D341Med (cell line): ENCODE measurements around the gene TBC1D21.

ENCODE experiments used
- DNase-seq: peaks from one replicate; pipeline ENCODE4 v3.0.0; 2012; ENCODE audit warnings: low spot score

The TBC1D21 gene

DNA sequence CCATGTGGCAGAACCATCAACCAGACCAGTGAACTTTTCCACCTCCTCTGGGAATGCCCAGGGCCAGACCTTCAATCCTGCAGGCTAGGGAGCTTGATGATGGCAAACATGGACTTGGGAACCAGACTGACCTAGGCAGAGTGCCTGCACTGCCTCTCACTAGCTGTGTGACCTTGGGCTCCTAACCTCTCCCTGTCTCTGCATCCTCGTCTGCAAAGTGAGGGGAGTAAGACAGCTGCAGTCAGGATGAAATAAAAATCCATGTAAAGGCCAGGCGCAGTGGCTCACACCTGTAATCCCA, 35.4 kb downstream of the TBC1D21 start:
- no peak for DNase-seq

DNA sequence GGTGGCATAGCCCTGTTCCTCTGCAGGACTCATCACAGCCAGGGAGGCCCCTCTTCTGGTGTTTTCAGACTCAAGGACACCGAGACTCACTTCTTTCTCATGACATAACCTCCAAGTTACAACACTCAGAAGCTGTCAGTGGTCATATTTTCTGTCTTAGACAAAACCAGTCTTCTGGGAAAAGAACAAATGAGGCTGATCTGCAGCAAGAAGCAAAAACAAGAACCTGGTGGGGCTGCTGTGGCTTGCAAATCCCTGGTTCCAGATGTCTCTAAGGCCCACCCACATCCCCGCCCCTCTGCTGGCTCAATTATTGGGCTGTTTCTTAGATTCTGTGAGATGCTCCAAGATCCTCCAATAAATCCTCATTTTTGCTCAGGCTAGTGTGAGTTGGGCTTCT, 36.3 kb downstream of the TBC1D21 start:
- DNase-seq, result no peak

DNA sequence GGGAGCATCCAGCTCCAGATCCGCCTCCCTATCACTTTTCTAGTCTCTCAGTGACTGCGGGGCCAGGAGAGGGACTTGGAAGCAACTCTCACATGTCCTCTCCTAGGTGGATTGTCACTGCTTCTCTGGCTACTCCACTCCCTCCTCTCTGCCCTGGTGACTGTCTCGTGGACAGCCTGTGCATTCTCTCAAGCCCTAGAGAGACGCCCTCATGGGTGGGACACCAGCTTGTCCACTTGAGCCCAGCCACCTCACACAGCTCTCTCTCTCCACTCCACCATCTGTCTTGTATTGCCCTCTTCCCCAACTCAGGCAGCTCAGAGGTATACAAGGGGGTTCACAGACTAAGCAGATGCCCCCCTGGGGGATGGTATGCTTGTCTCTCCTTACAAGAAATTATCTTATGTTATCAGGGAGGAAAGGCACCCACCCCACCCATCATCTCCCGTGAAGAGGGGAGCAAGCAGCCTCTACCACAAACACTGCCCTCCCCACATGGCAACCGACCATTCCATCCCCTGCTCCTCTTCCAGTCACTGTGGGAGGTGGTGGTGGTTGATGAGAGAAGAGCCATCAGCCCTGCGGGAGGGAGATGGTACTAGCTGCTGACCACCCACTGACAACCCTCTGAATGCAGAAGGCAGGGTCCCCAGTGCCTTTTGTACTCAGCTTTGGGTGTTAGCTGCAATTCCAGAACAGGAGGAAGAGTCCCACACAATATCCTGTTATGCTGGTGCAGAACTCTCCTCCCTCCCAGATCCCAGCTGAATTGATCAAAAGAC, 37.3 kb downstream of the TBC1D21 start:
- no peak for DNase-seq

DNA sequence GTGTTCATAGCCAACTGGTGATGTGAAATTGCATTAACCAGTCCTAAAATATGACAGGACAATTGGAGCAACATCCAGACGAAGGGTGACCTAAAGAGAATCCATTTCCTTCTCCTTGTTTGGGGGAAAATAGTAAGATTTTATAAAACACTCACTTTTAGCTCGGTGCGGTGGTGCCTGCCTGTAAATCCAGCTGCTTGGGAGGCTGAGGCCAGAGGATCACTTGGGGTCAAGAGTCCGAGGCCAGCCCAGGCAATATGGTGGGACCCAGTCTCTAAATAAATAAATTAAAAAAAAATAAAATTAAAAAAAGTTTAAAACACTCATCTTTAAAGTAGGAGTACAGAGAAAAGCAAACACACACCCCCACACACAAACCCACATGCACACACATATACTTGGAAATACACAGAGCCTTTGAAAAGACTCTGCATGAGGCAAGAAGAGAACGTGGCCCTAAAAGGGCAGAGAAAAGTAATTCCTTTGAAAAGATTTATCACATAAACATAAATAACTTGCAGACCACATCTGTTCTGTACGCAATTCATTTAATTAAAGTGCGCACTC, 38.7 kb downstream of the TBC1D21 start:
- DNase-seq, result no peak

DNA sequence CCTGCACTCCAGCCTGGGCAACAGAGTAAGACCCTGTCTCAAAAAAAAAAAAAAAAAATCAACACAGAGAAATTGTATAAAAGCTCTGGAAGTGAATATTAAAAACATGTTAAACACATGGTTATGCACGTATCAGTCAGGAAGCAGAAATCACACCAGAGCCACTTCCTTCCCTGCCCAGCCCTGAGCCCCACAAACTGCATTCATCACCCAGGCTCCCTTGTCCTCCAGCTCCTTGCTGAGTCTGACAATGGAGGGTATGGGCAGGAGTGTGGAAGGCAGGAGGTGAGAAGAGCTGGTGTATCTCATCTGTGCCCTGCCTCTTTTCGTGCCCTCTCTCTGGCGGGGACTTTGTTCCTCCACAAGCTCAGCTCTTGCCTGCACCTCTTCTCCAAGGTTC, 40.8 kb downstream of the TBC1D21 start:
- no peak for DNase-seq

DNA sequence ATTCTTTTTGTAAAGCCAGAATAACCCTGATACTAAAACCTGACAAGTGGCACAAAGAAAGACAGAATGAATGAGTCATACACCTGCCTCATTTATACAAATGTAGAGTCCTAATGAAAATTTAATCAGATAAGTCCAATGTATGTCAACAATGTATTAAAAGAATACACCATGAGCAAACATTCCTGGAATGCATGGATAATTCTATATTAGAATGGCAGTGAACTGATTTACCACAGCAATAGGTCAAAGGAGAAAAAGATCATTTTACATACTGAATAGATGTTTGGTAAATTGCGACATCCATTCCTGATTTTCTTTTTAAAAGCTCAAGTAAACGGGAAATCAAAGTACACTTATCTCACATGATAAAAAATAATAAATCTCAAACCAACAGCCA, 41.7 kb downstream of the TBC1D21 start:
- DNase-seq, result no peak

DNA sequence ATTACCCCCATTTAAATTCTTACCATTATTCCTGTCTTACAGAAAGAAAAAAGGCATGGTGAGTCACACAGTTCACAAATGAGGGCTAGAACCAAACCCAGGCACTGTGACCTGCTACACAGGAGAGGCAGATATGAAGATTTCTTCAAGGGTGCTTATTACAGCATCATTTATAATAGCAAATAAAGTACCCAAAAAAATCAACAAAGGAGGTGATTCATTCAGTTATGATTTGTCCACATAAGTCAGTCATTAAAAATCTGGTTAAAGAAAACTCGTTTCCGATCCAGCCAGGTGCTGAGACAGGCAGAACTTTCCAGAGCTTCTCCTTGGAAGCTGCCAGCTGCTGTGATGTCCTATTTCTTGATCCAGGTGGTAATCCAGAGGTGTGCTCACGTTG, 45.4 kb downstream of the TBC1D21 start:
- no peak for DNase-seq

DNA sequence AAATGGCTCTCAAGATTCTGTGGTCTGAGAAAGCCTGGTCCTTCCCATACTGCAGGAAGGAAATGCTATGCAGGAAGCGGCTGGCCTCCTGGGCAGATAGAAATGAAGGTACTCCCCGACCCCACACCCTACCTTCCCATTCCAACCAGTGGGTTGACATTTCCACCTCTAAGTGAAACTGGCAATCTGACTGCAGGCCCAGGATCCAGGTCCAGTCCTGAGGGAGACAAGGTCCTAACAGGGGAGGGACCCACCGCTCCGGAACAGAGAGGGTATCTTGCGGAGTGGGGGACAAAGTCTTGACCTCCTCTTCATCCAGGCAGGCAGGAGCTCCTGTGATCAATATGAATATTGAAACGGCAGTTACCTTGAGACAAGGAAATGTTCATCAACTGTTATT, 46.3 kb downstream of the TBC1D21 start:
- no peak for DNase-seq

DNA sequence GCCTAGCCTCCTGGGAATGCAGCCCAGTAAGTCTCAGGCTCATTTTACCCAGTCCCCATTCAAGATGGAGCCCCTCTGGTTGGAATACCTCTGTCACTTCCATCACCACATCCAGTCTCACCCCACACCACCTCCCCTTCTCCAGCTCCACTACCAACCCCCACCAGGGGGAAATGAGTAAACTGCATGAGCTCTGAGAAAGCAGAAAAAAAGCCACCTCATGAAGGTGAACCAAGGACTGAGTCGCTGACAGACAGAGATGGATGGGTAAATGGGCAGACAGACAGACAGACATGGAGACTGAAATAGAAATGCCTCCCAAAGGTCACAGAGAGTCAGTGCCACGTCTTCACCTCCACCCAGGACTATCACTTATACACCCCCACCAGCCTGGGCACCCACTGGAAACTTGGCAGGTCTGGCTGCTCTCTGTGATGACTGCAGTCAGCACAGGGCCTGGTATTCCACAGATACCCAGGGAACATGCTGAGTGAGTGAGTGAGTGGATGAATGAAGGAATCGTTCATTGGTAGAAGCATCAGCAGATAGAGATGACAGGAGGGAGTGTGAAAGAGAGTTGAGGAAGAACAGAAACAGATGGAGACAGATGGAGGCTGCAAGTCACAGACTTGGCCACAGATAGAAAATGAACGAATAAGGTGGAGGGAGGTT, 48.0 kb downstream of the TBC1D21 start:
- DNase-seq, result no peak

DNA sequence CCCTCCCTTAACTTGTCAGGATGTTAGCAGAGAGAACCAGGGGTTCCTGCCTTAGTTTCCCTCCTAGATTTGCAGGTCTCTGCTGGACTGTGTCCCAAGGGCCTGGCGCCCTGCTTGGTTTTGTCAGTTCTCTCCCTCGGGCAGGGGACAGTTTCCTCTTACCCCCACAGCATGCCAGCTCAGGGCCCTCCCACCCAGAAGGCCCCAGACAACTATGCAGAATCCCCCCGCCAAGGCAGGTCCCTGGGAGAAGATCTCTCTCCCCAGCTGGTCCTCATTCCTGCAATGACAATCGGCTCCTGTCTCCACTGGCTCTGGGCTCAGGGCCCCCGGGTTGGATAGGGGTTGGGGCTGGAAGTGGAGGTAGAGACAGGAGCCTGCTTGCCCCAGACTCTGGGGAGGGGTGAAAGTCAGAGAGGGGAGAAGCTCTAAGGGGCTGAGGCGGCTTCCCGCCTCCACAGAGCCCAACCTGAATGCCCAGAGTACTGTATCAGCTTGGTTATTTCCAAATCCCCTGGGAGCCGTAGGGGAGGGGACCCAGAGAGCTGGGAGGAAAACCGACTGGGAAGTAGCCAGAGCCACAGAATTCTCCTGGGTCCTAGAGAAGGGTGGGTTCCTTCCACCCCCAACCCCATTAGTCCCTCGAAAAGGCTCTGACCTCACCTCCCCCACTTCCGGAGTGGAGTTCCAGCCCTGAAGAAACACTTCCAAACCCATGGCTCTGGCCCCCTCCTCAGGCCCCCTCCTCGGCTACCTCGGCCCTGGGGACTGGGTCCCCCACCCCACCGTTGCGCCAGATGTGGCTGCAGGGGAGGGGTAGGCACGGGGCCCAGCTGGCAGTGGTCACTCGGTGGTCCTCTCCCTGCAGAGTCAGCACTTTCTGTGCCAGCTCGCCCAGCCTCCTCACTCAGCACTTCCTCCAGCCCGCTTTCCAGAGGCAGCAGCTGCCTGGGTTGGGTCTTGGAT, 49.1 kb downstream of the TBC1D21 start:
- DNase-seq, result no peak

DNA sequence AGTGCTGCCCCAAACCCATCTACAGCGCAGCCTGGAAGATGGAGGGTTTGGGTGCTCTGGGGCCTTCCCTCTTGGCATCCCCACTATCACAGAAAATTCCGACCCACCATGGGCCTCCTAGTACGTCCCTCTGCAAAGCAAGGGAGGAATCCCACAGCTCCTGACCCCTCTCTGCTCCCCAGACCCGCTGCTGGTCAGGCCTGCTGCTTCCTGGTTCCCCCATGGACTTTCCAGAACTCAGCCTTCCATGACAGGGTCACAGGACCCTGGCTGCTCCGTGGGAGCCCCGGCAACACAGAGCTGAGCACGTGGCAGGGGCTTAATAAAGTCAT, 49.8 kb downstream of the TBC1D21 start:
- DNase-seq, result no peak

DNA sequence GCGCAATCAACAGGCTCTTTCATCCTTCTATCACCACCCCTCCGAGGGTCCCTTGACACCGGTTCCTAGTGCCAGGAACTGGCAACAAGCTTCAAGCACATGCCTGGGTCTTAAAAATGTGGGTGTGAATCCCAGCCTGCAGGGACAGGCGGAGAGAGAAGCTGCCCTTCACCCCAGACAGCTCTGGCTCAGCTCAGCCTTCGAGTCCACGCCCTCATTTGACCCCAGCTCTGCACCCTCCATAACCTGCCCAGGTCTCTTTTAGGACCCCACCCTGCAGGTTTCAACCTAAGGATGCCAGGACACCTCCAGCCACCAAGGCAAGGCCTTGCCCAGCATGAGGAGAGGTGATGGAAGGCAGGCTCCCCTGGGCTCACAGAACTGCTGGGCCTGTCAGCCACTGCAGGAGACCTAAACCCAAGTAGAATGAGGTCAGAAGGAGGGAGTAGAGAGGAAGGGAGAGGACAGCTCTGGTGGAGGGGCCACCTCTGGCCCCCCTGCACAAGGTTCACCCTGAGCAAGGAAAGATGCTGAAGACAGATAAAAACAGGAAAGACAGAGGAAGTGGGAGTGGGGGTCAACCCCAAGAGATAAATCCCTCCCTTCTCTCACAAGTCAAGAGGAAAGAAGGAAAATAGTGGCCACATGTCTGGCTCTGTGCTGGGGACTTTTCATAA, 50.3 kb downstream of the TBC1D21 start:
- no peak for DNase-seq

DNA sequence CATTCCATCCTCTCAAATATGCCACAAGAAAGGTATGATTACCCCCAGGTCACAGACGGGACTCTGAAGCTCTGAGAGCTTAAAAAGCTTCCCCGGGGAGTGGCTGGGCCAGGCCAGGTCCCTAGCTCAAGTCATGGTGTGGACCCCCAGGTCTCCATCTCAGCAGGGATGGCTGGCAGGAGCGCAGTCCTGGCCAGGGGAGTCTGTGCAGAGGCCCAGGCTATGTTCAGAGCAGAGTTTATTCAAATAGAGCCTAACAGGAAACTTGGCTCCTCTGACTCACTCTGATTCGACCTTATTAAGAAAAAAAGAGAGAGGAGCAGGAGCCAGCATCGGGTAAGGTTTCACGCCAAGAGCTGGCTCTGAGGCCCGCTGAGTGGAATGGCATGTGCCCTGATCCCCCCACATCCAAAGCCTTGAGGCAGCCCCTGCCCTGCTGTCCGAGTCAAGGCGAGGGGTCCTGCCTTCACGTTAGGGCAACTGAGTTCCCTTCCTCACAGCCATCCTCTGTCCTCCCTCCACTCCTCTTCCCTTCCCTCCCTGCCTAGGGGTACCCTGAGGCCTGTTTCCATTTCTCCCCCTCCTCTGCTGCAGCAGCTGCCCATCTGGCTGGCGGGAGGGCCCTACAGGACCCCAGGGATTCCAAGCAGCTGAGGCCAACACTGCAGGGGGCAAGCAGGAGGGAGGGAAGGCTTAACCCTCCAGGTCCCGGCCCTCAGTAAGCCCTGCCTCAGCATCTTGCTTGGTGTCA, 51.0 kb downstream of the TBC1D21 start:
- DNase-seq, result no peak

DNA sequence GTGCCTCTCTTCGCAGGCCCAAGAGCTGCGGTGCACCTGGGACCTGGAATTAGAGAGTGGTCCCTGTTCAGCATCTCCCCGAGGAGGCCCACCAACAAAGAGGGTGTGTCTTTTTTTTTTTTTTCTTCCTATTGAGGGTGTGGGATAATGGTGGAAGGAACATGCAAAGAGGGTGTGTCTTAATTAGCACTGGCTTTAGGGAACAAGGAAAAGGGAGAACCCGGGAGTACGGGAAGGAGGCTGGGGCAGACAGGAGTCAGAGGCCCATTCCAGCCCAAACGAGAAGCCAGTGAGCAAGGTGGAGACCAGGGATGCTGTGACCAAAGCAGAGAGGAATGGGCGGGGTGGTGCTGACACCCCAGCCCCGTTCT, 52.5 kb downstream of the TBC1D21 start:
- no peak for DNase-seq

DNA sequence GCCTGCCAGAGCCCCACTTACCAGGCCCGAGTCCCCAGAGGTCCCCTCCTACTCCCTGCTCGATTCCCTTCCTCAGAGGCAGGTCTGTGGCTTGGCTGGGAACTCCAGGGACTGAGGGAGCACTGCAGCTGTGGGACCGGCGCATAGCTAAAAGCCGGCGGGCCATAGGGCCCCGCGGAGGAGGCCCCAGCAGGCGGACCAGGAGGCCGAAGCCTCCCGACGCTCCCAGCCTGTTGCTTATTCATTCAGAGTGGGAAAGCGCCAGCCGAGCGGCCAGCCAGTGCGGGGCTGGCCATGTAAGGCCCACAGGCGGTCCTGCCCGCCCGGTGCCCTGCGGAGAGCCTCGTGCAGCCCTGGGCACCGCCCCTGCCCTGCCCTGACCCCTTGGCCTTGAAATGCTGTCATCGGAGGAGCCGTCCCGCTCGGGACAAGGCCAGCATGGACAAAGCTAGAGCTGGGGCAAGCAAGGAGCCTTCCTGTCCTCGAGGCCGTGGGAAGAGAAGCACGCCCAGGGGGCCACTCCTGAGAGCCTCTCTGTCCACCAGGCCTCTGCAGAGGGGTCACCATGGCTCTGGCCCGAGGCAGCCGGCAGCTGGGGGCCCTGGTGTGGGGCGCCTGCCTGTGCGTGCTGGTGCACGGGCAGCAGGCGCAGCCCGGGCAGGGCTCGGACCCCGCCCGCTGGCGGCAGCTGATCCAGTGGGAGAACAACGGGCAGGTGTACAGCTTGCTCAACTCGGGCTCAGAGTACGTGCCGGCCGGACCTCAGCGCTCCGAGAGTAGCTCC, 53.0 kb downstream of the TBC1D21 start, which contains the start of gene LOXL1:
TSS of gene LOXL1 (plus strand) at position 244 of the 784 bp plus-strand sequence. CDS start at position 566, 322 bp downstream.
- peak; percentile 61 for DNase-seq

DNA sequence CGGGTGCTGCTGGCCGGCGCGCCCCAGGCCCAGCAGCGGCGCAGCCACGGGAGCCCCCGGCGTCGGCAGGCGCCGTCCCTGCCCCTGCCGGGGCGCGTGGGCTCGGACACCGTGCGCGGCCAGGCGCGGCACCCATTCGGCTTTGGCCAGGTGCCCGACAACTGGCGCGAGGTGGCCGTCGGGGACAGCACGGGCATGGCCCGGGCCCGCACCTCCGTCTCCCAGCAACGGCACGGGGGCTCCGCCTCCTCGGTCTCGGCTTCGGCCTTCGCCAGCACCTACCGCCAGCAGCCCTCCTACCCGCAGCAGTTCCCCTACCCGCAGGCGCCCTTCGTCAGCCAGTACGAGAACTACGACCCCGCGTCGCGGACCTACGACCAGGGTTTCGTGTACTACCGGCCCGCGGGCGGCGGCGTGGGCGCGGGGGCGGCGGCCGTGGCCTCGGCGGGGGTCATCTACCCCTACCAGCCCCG, 53.7 kb downstream of the TBC1D21 start:
- peak; percentile 74 for DNase-seq

DNA sequence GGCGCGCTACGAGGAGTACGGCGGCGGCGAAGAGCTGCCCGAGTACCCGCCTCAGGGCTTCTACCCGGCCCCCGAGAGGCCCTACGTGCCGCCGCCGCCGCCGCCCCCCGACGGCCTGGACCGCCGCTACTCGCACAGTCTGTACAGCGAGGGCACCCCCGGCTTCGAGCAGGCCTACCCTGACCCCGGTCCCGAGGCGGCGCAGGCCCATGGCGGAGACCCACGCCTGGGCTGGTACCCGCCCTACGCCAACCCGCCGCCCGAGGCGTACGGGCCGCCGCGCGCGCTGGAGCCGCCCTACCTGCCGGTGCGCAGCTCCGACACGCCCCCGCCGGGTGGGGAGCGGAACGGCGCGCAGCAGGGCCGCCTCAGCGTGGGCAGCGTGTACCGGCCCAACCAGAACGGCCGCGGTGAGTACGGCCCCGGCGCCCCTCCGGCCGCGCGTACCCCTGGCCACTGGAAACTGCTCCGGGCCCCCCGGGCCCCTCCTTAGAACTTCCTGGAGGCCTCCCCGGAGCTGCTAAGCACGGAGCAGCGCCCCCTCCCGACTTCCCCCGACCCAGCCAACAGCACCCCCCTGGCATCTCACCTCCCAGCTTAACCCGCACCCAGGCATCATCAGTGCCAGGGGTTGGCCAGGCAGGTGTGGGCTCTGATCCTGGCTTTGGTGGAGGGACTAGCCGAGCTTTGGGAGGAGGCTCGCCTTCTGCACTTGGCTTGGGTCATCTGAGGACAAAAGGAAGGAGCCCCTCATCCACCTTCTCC, 54.3 kb downstream of the TBC1D21 start:
- DNase-seq, result peak; percentile 89

DNA sequence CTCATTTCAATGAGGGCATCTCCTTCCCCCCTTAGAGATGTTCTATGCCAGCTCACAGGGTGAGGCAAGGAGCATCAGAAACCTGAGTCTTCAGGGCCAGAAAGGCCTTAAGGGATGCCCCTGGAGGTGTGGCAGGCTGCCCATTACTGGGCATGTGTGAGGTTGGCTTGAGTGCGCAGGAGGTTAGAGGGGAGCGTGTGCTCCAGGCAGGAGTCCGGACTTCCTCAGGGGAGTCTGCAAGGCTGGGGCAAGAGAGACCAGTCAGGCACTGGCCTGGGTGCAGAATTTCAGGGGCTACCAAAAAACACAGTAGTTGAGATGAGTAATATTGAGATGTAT, 54.8 kb downstream of the TBC1D21 start:
- DNase-seq, result no peak

DNA sequence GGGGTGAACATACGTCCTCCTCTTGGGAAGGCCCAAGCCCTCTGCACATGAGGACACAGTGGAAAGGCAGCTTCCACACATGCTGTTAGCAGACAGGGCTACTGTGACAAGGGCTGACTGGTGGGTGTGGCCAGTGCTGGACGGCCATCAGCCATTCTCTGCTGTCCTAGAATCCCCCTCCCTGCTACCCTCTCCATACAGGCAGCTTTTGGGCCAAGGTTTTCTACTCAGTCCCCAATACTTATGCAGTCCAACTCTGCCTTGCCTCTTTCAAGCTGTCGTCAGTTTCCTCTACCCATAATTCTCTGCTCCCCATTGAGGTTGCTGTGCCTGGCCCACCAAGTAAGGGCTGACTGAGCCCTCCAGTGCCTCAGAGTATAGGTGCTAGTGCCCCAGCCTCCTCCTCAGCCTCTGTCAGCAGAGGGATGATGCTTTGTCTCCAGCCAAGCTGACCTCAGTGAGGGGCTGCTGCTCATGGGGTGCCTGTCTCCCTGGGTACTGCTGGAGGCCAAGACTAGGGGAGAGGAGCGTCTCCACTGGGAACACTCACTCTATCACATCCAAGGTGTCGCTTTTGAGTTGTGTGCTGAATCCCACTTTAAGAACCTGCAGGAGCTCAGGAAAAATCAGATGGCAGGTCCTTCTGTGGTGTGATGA, 55.7 kb downstream of the TBC1D21 start:
- no peak for DNase-seq
